Astrocyte (in vitro differentiated cells and primary cell): Measurements from ENCODE around the gene RHOBTB1. TPM values are rescaled to one million over a fixed set of nuclear protein-coding genes. Genes with fewer than 3 reads are reported as not detected.

ENCODE experiments used
- DNase-seq: peaks from one replicate; pipeline ENCODE4 v3.0.0-alpha.2; 2010; ENCODE audit warnings: low read depth
- FAIRE-seq: peaks from 2 replicates; lab custom pipeline; 2011; peaks lifted over from hg19 to GRCh38; lab: Jason Lieb, UNC
- H2AFZ ChIP-seq: 2 replicates; pipeline ENCODE4 v1.6.0; 2012; ENCODE audit warnings: low read depth, low read length, inconsistent platforms
- H3K27ac ChIP-seq: 2 replicates; pipeline ENCODE4 v1.5.1; 2011; ENCODE audit warnings: low read depth, low read length, inconsistent platforms
- H3K27me3 ChIP-seq: 2 replicates; pipeline ENCODE4 v1.6.0; 2011; ENCODE audit warnings: low read length, inconsistent platforms; ENCODE audit not compliant: insufficient read depth
- H3K36me3 ChIP-seq: 2 replicates; pipeline ENCODE4 v1.5.1; 2011; ENCODE audit warnings: low read length, inconsistent platforms; ENCODE audit not compliant: insufficient read depth
- H3K4me1 ChIP-seq: 2 replicates; pipeline ENCODE4 v1.5.1; 2011; ENCODE audit warnings: low read length, inconsistent platforms; ENCODE audit not compliant: insufficient read depth
- H3K4me2 ChIP-seq: 2 replicates; pipeline ENCODE4 v1.6.0; 2012; ENCODE audit warnings: low read length, inconsistent platforms
- H3K4me3 ChIP-seq: 2 replicates; pipeline ENCODE4 v1.5.1; 2011; ENCODE audit warnings: low read depth, mild to moderate bottlenecking, low read length, inconsistent platforms; ENCODE audit not compliant: insufficient read depth
- H3K79me2 ChIP-seq: 2 replicates; pipeline ENCODE4 v1.6.0; 2012; ENCODE audit warnings: mild to moderate bottlenecking, low read length, inconsistent platforms; ENCODE audit not compliant: insufficient read depth
- H3K9ac ChIP-seq: 2 replicates; pipeline ENCODE4 v1.6.0; 2012; ENCODE audit warnings: mild to moderate bottlenecking, low read length, inconsistent platforms
- H3K9me3 ChIP-seq: 2 replicates; pipeline ENCODE4 v1.5.1; 2012; ENCODE audit warnings: low read depth, mild to moderate bottlenecking, low read length, inconsistent platforms; ENCODE audit not compliant: insufficient read depth
- H4K20me1 ChIP-seq: 2 replicates; pipeline ENCODE4 v1.6.0; 2012; ENCODE audit warnings: low read length, inconsistent platforms; ENCODE audit not compliant: insufficient read depth
- H3K27ac Mint-ChIP-seq: one replicate; pipeline ENCODE4 v1.8.0; 2021; ENCODE audit warnings: mild to moderate bottlenecking, mixed read lengths; ENCODE audit not compliant: unreplicated experiment
- H3K27me3 Mint-ChIP-seq: one replicate; pipeline ENCODE4 v1.8.0; 2021; ENCODE audit warnings: low read depth, mixed read lengths; ENCODE audit not compliant: unreplicated experiment
- H3K36me3 Mint-ChIP-seq: one replicate; pipeline ENCODE4 v1.8.0; 2021; ENCODE audit warnings: low read depth, mixed read lengths; ENCODE audit not compliant: unreplicated experiment
- H3K4me1 Mint-ChIP-seq: one replicate; pipeline ENCODE4 v1.8.0; 2021; ENCODE audit warnings: low read depth, mixed read lengths; ENCODE audit not compliant: unreplicated experiment
- H3K4me3 Mint-ChIP-seq: one replicate; pipeline ENCODE4 v1.8.0; 2021; ENCODE audit warnings: mild to moderate bottlenecking, moderate library complexity, mixed read lengths; ENCODE audit not compliant: unreplicated experiment
- H3K9me3 Mint-ChIP-seq: one replicate; pipeline ENCODE4 v1.8.0; 2021; ENCODE audit warnings: mild to moderate bottlenecking, mixed read lengths; ENCODE audit not compliant: unreplicated experiment
- CTCF ChIP-seq: IDR thresholded peaks from 2 replicates; pipeline ENCODE4 v1.5.1; 2011; ENCODE audit warnings: low read depth, mild to moderate bottlenecking, inconsistent platforms, low read length, moderate library complexity; ENCODE audit not compliant: insufficient read depth
- EZH2 ChIP-seq: IDR thresholded peaks from 2 replicates; pipeline ENCODE4 v1.6.1; 2012; ENCODE audit warnings: mild to moderate bottlenecking, low read length, inconsistent platforms; ENCODE audit not compliant: insufficient read depth
- total RNA-seq: library from RNA; stranded (reverse); gene quantifications from 2 replicates; pipeline ENCODE4 v1.2.1, GENCODE V29; 2021

The RHOBTB1 gene
- total RNA-seq, 1 donor from 2014 or later: 46.5 TPM

GRCh38 chr10:60913657-60914056 lies 30.3 kb downstream of the RHOBTB1 start:
- no peaks in the 10 kb centered on the region for H3K27me3 Mint-ChIP-seq
- H3K79me2 ChIP-seq: peaks cover 8% of the 10 kb centered on the region
- DNase-seq: no peak
- no peak overlapping the region for H3K4me3 Mint-ChIP-seq
- peaks cover 17% of the 10 kb centered on the region for H3K36me3 Mint-ChIP-seq
- peaks cover 49% of the 10 kb centered on the region for H3K4me1 Mint-ChIP-seq
- no peak overlapping the region for H3K9ac ChIP-seq
- H3K27ac ChIP-seq: no peak overlapping the region
- peaks cover 15% of the 10 kb centered on the region for H3K36me3 ChIP-seq
- H3K9me3 ChIP-seq: no peaks in the 10 kb centered on the region
- H3K4me1 ChIP-seq: peaks cover 26% of the 10 kb centered on the region
- peak overlapping the region; percentile 64 for H3K4me2 ChIP-seq
- H3K27ac Mint-ChIP-seq: no peak overlapping the region
- no peaks in the 10 kb centered on the region for H4K20me1 ChIP-seq
- no peaks in the 10 kb centered on the region for H3K9me3 Mint-ChIP-seq
- no peaks in the 10 kb centered on the region for H3K27me3 ChIP-seq
- FAIRE-seq: no peak
- no peak overlapping the region for H3K4me3 ChIP-seq
- TF ChIP-seq EZH2 (no peak), CTCF (no peak)
- H2AFZ ChIP-seq: no peak overlapping the region

GRCh38 chr10:60913071-60913470 lies 30.9 kb downstream of the RHOBTB1 start:
- no peak overlapping the region for H3K4me2 ChIP-seq
- H3K79me2 ChIP-seq: peaks cover 8% of the 10 kb centered on the region
- Mint-ChIP-seq H3K27me3 (no peaks in the 10 kb centered on the region), H3K4me1 (peaks cover 44% of the 10 kb centered on the region), H3K4me3 (no peak overlapping the region), H3K9me3 (no peaks in the 10 kb centered on the region), H3K27ac (peak overlapping the region; percentile 70), H3K36me3 (peaks cover 15% of the 10 kb centered on the region)
- DNase-seq (no peak), FAIRE-seq (no peak)
- H3K9me3 ChIP-seq: no peaks in the 10 kb centered on the region
- TF ChIP-seq CTCF (no peak), EZH2 (no peak)
- H3K4me3 ChIP-seq: no peak overlapping the region
- H4K20me1 ChIP-seq: no peaks in the 10 kb centered on the region
- H2AFZ ChIP-seq: no peak overlapping the region
- no peak overlapping the region for H3K9ac ChIP-seq
- H3K36me3 ChIP-seq: peaks cover 15% of the 10 kb centered on the region
- H3K27ac ChIP-seq: no peak overlapping the region
- peaks cover 26% of the 10 kb centered on the region for H3K4me1 ChIP-seq
- no peaks in the 10 kb centered on the region for H3K27me3 ChIP-seq

GRCh38 chr10:60911715-60912114 lies 32.3 kb downstream of the RHOBTB1 start:
- H3K79me2 ChIP-seq: peaks cover 8% of the 10 kb centered on the region
- H3K27me3 ChIP-seq: no peaks in the 10 kb centered on the region
- H3K36me3 ChIP-seq: peaks cover 15% of the 10 kb centered on the region
- no peak overlapping the region for H3K4me3 ChIP-seq
- no peaks in the 10 kb centered on the region for H4K20me1 ChIP-seq
- no peak overlapping the region for H3K9ac ChIP-seq
- H3K27ac ChIP-seq: no peak overlapping the region
- Mint-ChIP-seq H3K9me3 (peaks cover 3% of the 10 kb centered on the region), H3K4me3 (no peak overlapping the region), H3K27ac (no peak overlapping the region), H3K27me3 (no peaks in the 10 kb centered on the region), H3K4me1 (peaks cover 31% of the 10 kb centered on the region), H3K36me3 (peaks cover 23% of the 10 kb centered on the region)
- no peak overlapping the region for H2AFZ ChIP-seq
- FAIRE-seq: no peak
- H3K4me2 ChIP-seq: no peak overlapping the region
- TF ChIP-seq CTCF: no peak
- TF ChIP-seq EZH2: no peak
- peaks cover 17% of the 10 kb centered on the region for H3K4me1 ChIP-seq
- H3K9me3 ChIP-seq: no peaks in the 10 kb centered on the region
- no peak for DNase-seq
